Aorta (tissue), 5 donors: Measurements from ENCODE around the gene RDH5. TPM values are rescaled to one million over a fixed set of nuclear protein-coding genes. Genes with fewer than 3 reads are reported as not detected.

Experiments
- ATAC-seq: fragments of 200-7000 bp; cut with Tn5 transposase; one replicate; pipeline ENCODE4 v1.9.1; 2022; ENCODE audit warnings: moderate library complexity; ENCODE audit not compliant: low FRiP score
- DNase-seq, 2 donors: peaks; one replicate each; pipeline ENCODE4 v3.0.0-alpha.2; 2020
- H3K27ac ChIP-seq, 2 donors: one replicate each; pipeline ENCODE4 v1.5.1; 2013; ENCODE audit warnings: low read length in 2 of 2, mild to moderate bottlenecking in 2 of 2, moderate library complexity in 2 of 2, control low read depth in 1 of 2, inconsistent platforms in 1 of 2, low read depth in 1 of 2
- H3K27me3 ChIP-seq, 2 donors: one replicate each; pipeline ENCODE4 v1.6.1; 2013; ENCODE audit warnings: control low read depth in 1 of 2, low read length in 1 of 2, mild to moderate bottlenecking in 1 of 2, moderate library complexity in 1 of 2; ENCODE audit not compliant: insufficient read depth in 2 of 2, control insufficient read depth in 1 of 2
- H3K36me3 ChIP-seq, 2 donors: one replicate each; pipeline ENCODE4 v1.6.1; 2013; ENCODE audit warnings: control low read depth in 1 of 2, low read length in 1 of 2, mild to moderate bottlenecking in 1 of 2; ENCODE audit not compliant: insufficient read depth in 2 of 2, control insufficient read depth in 1 of 2
- H3K4me1 ChIP-seq, 2 donors: one replicate each; pipeline ENCODE4 v1.6.1; 2013; ENCODE audit warnings: low read length in 2 of 2, control low read depth in 1 of 2, mild to moderate bottlenecking in 1 of 2, moderate library complexity in 1 of 2; ENCODE audit not compliant: insufficient read depth in 2 of 2, control insufficient read depth in 1 of 2
- H3K4me3 ChIP-seq, 2 donors: one replicate each; pipeline ENCODE4 v1.5.1; 2013; ENCODE audit warnings: low read length in 2 of 2, control low read depth in 1 of 2, mild to moderate bottlenecking in 1 of 2
- H3K9me3 ChIP-seq: one replicate; pipeline ENCODE4 v1.6.1; 2013; ENCODE audit warnings: mild to moderate bottlenecking, low read length; ENCODE audit not compliant: control insufficient read depth
- WGBS, 2 donors: extraction: QIAGEN DNeasy Blood & Tissue Kit; methylation state at CpG; one replicate each; pipeline ENCODE4 v1.1.7; 2013; 5-methylcytosine and 5-hydroxymethylcytosine counted together
- intact Hi-C, 2 donors: fragments of 100-400 bp; cut with DNase I; formaldehyde crosslinking; loops; one replicate each; pipeline versions ENCODE4 v1.14.2 to v1.15.0; 2022
- polyA plus RNA-seq, 2 donors: library from polyadenylated mRNA; stranded (reverse); fragments of 200-250 nt; gene quantifications; one replicate each; pipeline ENCODE4 v1.2.3, GENCODE V29; 2013
- total RNA-seq, 2 donors: library from RNA; stranded (reverse); fragmentation: NEBNext Ultra II Directional; extraction: Animal tissue kit (Norgen Biotek cat#: 25700); gene quantifications; one replicate each; pipeline ENCODE4 v1.2.1, GENCODE V29; 2021
- donor health status: healthy with polysubstance abuse.
- donor health status: Bipolar disorder and iron deficiency.
- donor health status: DM: no; HTN: no; CAD: no.
- donor health status: DM: no; HTN: no; CAD: no.
- donor health status: DM: yes; HTN: yes; CAD: no.

RDH5 gene
- total and polyA plus RNA-seq, 4 donors = 16.7 to 51.1 (median 35.6) TPM

- 0 to 3% methylated on average over 9 of the region's 9 CpGs for WGBS, 2 donors
- Histone ChIP-seq H3K9me3 (no peaks in the 10 kb centered on the region), H3K27ac (peak overlapping the region in 1 of 2 donors; percentile 76), H3K4me3 (no peak overlapping the region), H3K36me3 (no peaks in the 10 kb centered on the region), H3K4me1 (no peaks in the 10 kb centered on the region), H3K27me3 (no peaks in the 10 kb centered on the region)
- intact Hi-C loops = loop anchor here in 1 of 2 donors (2.0 to 5.0 kb wide), 3 partner anchors 14 to 64 kb away; partner anchors contain the start of gene ITGA7
- DNase-seq (peak; percentile 94 to 96), ATAC-seq (peak; percentile 80)
Measured at GRCh38 chr12:55720894-55721444, 776 bp downstream of the RDH5 start.

GRCh38 chr12:55721601-55722213, 1.5 kb downstream of the RDH5 start:
- DNase-seq (peak; percentile 63 to 80), ATAC-seq (no peak)
- intact Hi-C loops = loop anchor here in 1 of 2 donors (2.0 to 5.0 kb wide), 3 partner anchors 15 to 64 kb away; partner anchors contain the start of gene ITGA7
- no peaks in the 10 kb centered on the region for H3K27me3 ChIP-seq
- H3K9me3 ChIP-seq = no peaks in the 10 kb centered on the region
- peak overlapping the region in 1 of 2 donors; percentile 72 for H3K27ac ChIP-seq
- H3K4me3 ChIP-seq = no peak overlapping the region
- 33 to 36% methylated on average over 14 of the region's 14 CpGs for WGBS, 2 donors
- H3K36me3 ChIP-seq = no peaks in the 10 kb centered on the region
- H3K4me1 ChIP-seq = no peaks in the 10 kb centered on the region

- H3K9me3 ChIP-seq = no peaks in the 10 kb centered on the region
- ATAC-seq = no peak
- WGBS, 2 donors = 79 to 83% methylated on average over 8 of the region's 8 CpGs
- peak; percentile 51 to 61 for DNase-seq
- no peaks in the 10 kb centered on the region for H3K36me3 ChIP-seq
- no peaks in the 10 kb centered on the region for H3K4me1 ChIP-seq
- H3K27me3 ChIP-seq = no peaks in the 10 kb centered on the region
- H3K27ac ChIP-seq = peak overlapping the region in 1 of 2 donors; percentile 18
- H3K4me3 ChIP-seq = no peak overlapping the region
- intact Hi-C loops = loop anchor here in 1 of 2 donors (5.0 kb wide), 1 partner anchor 66 kb away; no protein-coding TSS in a partner anchor
Measured at GRCh38 chr12:55722948-55723347, 2.8 kb downstream of the RDH5 start.

GRCh38 chr12:55723516-55724225, 3.5 kb downstream of the RDH5 start:
- 2 to 7% methylated on average over 10 of the region's 10 CpGs for WGBS, 2 donors
- ATAC-seq = no peak
- Histone ChIP-seq H3K4me1 (no peaks in the 10 kb centered on the region), H3K27ac (no peak overlapping the region), H3K9me3 (no peaks in the 10 kb centered on the region), H3K27me3 (no peaks in the 10 kb centered on the region), H3K36me3 (no peaks in the 10 kb centered on the region), H3K4me3 (no peak overlapping the region)
- peak; percentile 48 to 70 for DNase-seq
- intact Hi-C loops = loop anchor here in 1 of 2 donors (5.0 kb wide), 1 partner anchor 66 kb away; no protein-coding TSS in a partner anchor

GRCh38 chr12:55724226-55724939, 4.2 kb downstream of the RDH5 start:
- H3K4me1 ChIP-seq = no peaks in the 10 kb centered on the region
- H3K4me3 ChIP-seq = no peak overlapping the region
- 44 to 46% methylated on average over 11 of the region's 11 CpGs for WGBS, 2 donors
- DNase-seq (peak; percentile 76 to 87), ATAC-seq (no peak)
- no peaks in the 10 kb centered on the region for H3K27me3 ChIP-seq
- H3K36me3 ChIP-seq = no peaks in the 10 kb centered on the region
- intact Hi-C loops = loop anchor here in 1 of 2 donors (5.0 kb wide), 1 partner anchor 67 kb away; no protein-coding TSS in a partner anchor
- H3K9me3 ChIP-seq = no peaks in the 10 kb centered on the region
- H3K27ac ChIP-seq = no peak overlapping the region

- Histone ChIP-seq H3K27ac (no peak overlapping the region), H3K36me3 (no peaks in the 10 kb centered on the region), H3K9me3 (no peaks in the 10 kb centered on the region), H3K4me1 (no peaks in the 10 kb centered on the region), H3K27me3 (no peaks in the 10 kb centered on the region), H3K4me3 (no peak overlapping the region)
- ATAC-seq (no peak), DNase-seq (peak; percentile 47 to 64)
- WGBS, 2 donors = 36 to 42% methylated on average over 3 of the region's 3 CpGs
- intact Hi-C loops = loop anchor here in 1 of 2 donors (5.0 kb wide), 1 partner anchor 68 kb away; no protein-coding TSS in a partner anchor
Measured at GRCh38 chr12:55724940-55725309, 4.7 kb downstream of the RDH5 start.

- H3K36me3 ChIP-seq = no peaks in the 10 kb centered on the region
- H3K27ac ChIP-seq = no peak overlapping the region
- H3K9me3 ChIP-seq = no peaks in the 10 kb centered on the region
- no peak for ATAC-seq
- intact Hi-C loops = no loop called here
- DNase-seq = peak; percentile 24 to 51
- no peak overlapping the region for H3K4me3 ChIP-seq
- no peaks in the 10 kb centered on the region for H3K4me1 ChIP-seq
- no peaks in the 10 kb centered on the region for H3K27me3 ChIP-seq
- 18 to 24% methylated on average over 3 of the region's 3 CpGs for WGBS, 2 donors
Measured at GRCh38 chr12:55725556-55725955, 5.4 kb downstream of the RDH5 start.

- peak overlapping the region in 1 of 2 donors; percentile 9 for H3K27ac ChIP-seq
- no peaks in the 10 kb centered on the region for H3K9me3 ChIP-seq
- H3K4me3 ChIP-seq = peak overlapping the region in 1 of 2 donors; percentile 92
- H3K27me3 ChIP-seq = no peaks in the 10 kb centered on the region
- no peaks in the 10 kb centered on the region for H3K36me3 ChIP-seq
- no peaks in the 10 kb centered on the region for H3K4me1 ChIP-seq
- DNase-seq = no peak
- intact Hi-C loops = no loop called here
- WGBS, 2 donors = 27 to 33% methylated on average over 10 of the region's 10 CpGs
- ATAC-seq = no peak
Measured at GRCh38 chr12:55726971-55727370, 6.8 kb downstream of the RDH5 start.
